Left forelimb (tissue), 1 donor: ENCODE data around the gene PRRT1.
"Not testable (repeated sequence)": the region's sequence is repeated elsewhere in the genome, so short reads cannot be mapped to it uniquely, and the experiment has no call there.

ENCODE experiments used
- DNase-seq: peaks from one replicate; pipeline ENCODE4 v3.0.0-alpha.2; 2018; ENCODE audit warnings: low spot score

PRRT1 gene

GRCh38 chr6:32151863-32152768 lies at the start of gene PRRT1:
Gene PRRT1, minus strand, starts transcription at chr6:32151939. Its CDS starts 112 bp downstream, at chr6:32151827.
- DNase-seq = no peak

- no peak for DNase-seq
Measured at GRCh38 chr6:32200711-32201475, 49.2 kb upstream of the PRRT1 start.

- DNase-seq = no peak
Measured at GRCh38 chr6:32198866-32199265, 47.1 kb upstream of the PRRT1 start.

- DNase-seq = no peak
Measured at GRCh38 chr6:32198345-32198696, 46.6 kb upstream of the PRRT1 start.

- no peak for DNase-seq
Measured at GRCh38 chr6:32196682-32197616, 45.2 kb upstream of the PRRT1 start.

GRCh38 chr6:32195902-32196681 lies 44.4 kb upstream of the PRRT1 start:
- peak; percentile 92 for DNase-seq

GRCh38 chr6:32195652-32195901 lies 43.8 kb upstream of the PRRT1 start:
- DNase-seq = peak; percentile 100

GRCh38 chr6:32194825-32195651 lies 43.3 kb upstream of the PRRT1 start:
- DNase-seq = no peak

- no peak for DNase-seq
Measured at GRCh38 chr6:32194388-32194787, 42.6 kb upstream of the PRRT1 start.

- DNase-seq = not testable (repeated sequence)
Measured at GRCh38 chr6:32193096-32193495, 41.4 kb upstream of the PRRT1 start.

GRCh38 chr6:32192608-32193039 lies 40.9 kb upstream of the PRRT1 start, which contains the start of gene GPSM3:
Gene GPSM3, minus strand, starts transcription at chr6:32192643. Its CDS starts 130 bp downstream, at chr6:32192513.
- DNase-seq = no peak

- no peak for DNase-seq
Measured at GRCh38 chr6:32191696-32192607, 40.2 kb upstream of the PRRT1 start.

GRCh38 chr6:32190911-32191677 lies 39.4 kb upstream of the PRRT1 start:
- DNase-seq = no peak

- DNase-seq = peak; percentile 96
Measured at GRCh38 chr6:32190054-32190851, 38.5 kb upstream of the PRRT1 start, which contains the start of gene PBX2. Gene PBX2, minus strand, starts transcription at chr6:32190202. Its CDS starts 287 bp downstream, at chr6:32189915.

- no peak for DNase-seq
Measured at GRCh38 chr6:32189742-32190053, 38.0 kb upstream of the PRRT1 start.

- DNase-seq = no peak
Measured at GRCh38 chr6:32189069-32189741, 37.5 kb upstream of the PRRT1 start.

GRCh38 chr6:32188381-32189068 lies 36.8 kb upstream of the PRRT1 start:
- DNase-seq = no peak
